CD4-positive, alpha-beta T cell (primary cell): ENCODE results near the gene TIMM22. TPM values are rescaled to one million over a fixed set of nuclear protein-coding genes. Genes with fewer than 3 reads are reported as not detected.
"Not testable (repeated sequence)": the region's sequence is repeated elsewhere in the genome, so short reads cannot be mapped to it uniquely, and the experiment has no call there.

Experiments
- ATAC-seq: fragments of 200-7000 bp; cut with Tn5 transposase; one replicate; pipeline ENCODE4 v1.10.0; 2022; ENCODE audit warnings: mild to moderate bottlenecking; ENCODE audit not compliant: poor library complexity
- CTCF ChIA-PET: fragments of 350-600 bp; sonication (Branson Sonifier 250); formaldehyde crosslinking; loops from one replicate; lab custom pipeline; 2021; ENCODE audit warnings: antibody characterized with exemption, inconsistent platforms; lab: Charles Lee
- POLR2A ChIA-PET: fragments of 350-600 bp; sonication (Branson Sonifier 250); formaldehyde crosslinking; loops from one replicate; lab custom pipeline; 2021; ENCODE audit warnings: antibody characterized with exemption, inconsistent platforms; lab: Charles Lee
- DNase-seq, 14 experiments: peaks; one replicate each; pipeline ENCODE4 v3.0.0-alpha.2; 2013 to 2020; ENCODE audit warnings: mixed read lengths in 2 of 14
- H3K27ac ChIP-seq, 2 donors: one replicate each; pipeline versions ENCODE4 v1.5.1 to v1.7.0; 2013; ENCODE audit warnings: low read length in 2 of 2, low read depth in 1 of 2, mild to moderate bottlenecking in 1 of 2
- H3K27me3 ChIP-seq, 2 experiments: 1 replicate in 1 of 2; 2 replicates in 1 of 2; pipeline versions ENCODE4 v1.6.1 to v1.7.0; 2013; ENCODE audit warnings: low read length in 2 of 2, control low read depth in 1 of 2, mild to moderate bottlenecking in 1 of 2, moderate library complexity in 1 of 2; ENCODE audit not compliant: insufficient read depth in 2 of 2, control insufficient read depth in 1 of 2
- H3K36me3 ChIP-seq: one replicate; pipeline ENCODE4 v1.6.1; 2013; ENCODE audit warnings: low read length, control low read depth; ENCODE audit not compliant: insufficient read depth
- H3K4me1 ChIP-seq: one replicate; pipeline ENCODE4 v1.6.1; 2013; ENCODE audit warnings: low read length, control low read depth; ENCODE audit not compliant: insufficient read depth
- H3K4me3 ChIP-seq: one replicate; pipeline ENCODE4 v1.5.1; 2013; ENCODE audit warnings: mild to moderate bottlenecking, low read length, moderate library complexity
- H3K9me3 ChIP-seq, 2 experiments: 1 replicate in 1 of 2; 2 replicates in 1 of 2; pipeline versions ENCODE4 v1.6.1 to v1.7.0; 2013; ENCODE audit warnings: low read length in 2 of 2, mild to moderate bottlenecking in 2 of 2, control low read depth in 1 of 2, moderate library complexity in 1 of 2; ENCODE audit not compliant: control insufficient read depth in 1 of 2, insufficient read depth in 1 of 2
- H3K27ac Mint-ChIP-seq: one replicate; pipeline ENCODE4 v1.8.0; 2020; ENCODE audit warnings: mixed read lengths
- H3K27me3 Mint-ChIP-seq: one replicate; pipeline ENCODE4 v1.8.0; 2021; ENCODE audit warnings: mixed read lengths
- H3K36me3 Mint-ChIP-seq: one replicate; pipeline ENCODE4 v1.8.0; 2021; ENCODE audit warnings: low read depth, mixed read lengths
- H3K4me1 Mint-ChIP-seq: one replicate; pipeline ENCODE4 v1.8.0; 2021; ENCODE audit warnings: low read depth, mixed read lengths
- H3K4me3 Mint-ChIP-seq: one replicate; pipeline ENCODE4 v1.8.0; 2020; ENCODE audit warnings: mild to moderate bottlenecking, mixed read lengths
- H3K9me3 Mint-ChIP-seq: one replicate; pipeline ENCODE4 v1.8.0; 2020; ENCODE audit warnings: mixed read lengths
- intact Hi-C, 2 experiments: fragments of 100-400 bp; cut with DNase I in 1 of 2; cut with micrococcal nuclease in 1 of 2; formaldehyde crosslinking; loops; one replicate each; pipeline versions ENCODE4 v1.15.1 to v1.9.0; 2023 to 2025; cut with DNase I, micrococcal nuclease
- total RNA-seq, 174 experiments: library from RNA in 2 of 174; stranded (reverse) in 2 of 174; gene quantifications; one replicate each; pipeline ENCODE4 v1.2.3 and lab custom pipeline; 2021 to 2026
- TF ChIP-seq, protein P1 (sequence below): fragments of 200-600 bp; IDR thresholded peaks from one replicate; pipeline ENCODE4 v1.8.0; 2022; ENCODE audit warnings: antibody characterized with exemption, mild to moderate bottlenecking

TIMM22 gene
- total RNA-seq, 2 experiments from 2014 or later: 10.2 to 10.9 TPM

GRCh38 chr17:1042486-1042885, 45.6 kb downstream of the TIMM22 start:
- TF ChIP-seq, protein P1, sequence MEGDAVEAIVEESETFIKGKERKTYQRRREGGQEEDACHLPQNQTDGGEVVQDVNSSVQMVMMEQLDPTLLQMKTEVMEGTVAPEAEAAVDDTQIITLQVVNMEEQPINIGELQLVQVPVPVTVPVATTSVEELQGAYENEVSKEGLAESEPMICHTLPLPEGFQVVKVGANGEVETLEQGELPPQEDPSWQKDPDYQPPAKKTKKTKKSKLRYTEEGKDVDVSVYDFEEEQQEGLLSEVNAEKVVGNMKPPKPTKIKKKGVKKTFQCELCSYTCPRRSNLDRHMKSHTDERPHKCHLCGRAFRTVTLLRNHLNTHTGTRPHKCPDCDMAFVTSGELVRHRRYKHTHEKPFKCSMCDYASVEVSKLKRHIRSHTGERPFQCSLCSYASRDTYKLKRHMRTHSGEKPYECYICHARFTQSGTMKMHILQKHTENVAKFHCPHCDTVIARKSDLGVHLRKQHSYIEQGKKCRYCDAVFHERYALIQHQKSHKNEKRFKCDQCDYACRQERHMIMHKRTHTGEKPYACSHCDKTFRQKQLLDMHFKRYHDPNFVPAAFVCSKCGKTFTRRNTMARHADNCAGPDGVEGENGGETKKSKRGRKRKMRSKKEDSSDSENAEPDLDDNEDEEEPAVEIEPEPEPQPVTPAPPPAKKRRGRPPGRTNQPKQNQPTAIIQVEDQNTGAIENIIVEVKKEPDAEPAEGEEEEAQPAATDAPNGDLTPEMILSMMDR: no peak
- ATAC-seq: no peak
- POLR2A ChIA-PET: no interaction called here
- no peak for DNase-seq
- Mint-ChIP-seq H3K9me3 (no peaks in the 10 kb centered on the region), H3K4me3 (no peak overlapping the region), H3K27me3 (no peaks in the 10 kb centered on the region), H3K36me3 (peaks cover 29% of the 10 kb centered on the region), H3K27ac (no peak overlapping the region), H3K4me1 (no peaks in the 10 kb centered on the region)
- Histone ChIP-seq H3K9me3 (no peaks in the 10 kb centered on the region), H3K4me1 (peaks cover 5% of the 10 kb centered on the region), H3K36me3 (peaks cover 35% of the 10 kb centered on the region), H3K27me3 (no peaks in the 10 kb centered on the region), H3K4me3 (no peak overlapping the region), H3K27ac (no peak overlapping the region)
- CTCF ChIA-PET: no interaction called here
- intact Hi-C loops: no loop called here

DNA sequence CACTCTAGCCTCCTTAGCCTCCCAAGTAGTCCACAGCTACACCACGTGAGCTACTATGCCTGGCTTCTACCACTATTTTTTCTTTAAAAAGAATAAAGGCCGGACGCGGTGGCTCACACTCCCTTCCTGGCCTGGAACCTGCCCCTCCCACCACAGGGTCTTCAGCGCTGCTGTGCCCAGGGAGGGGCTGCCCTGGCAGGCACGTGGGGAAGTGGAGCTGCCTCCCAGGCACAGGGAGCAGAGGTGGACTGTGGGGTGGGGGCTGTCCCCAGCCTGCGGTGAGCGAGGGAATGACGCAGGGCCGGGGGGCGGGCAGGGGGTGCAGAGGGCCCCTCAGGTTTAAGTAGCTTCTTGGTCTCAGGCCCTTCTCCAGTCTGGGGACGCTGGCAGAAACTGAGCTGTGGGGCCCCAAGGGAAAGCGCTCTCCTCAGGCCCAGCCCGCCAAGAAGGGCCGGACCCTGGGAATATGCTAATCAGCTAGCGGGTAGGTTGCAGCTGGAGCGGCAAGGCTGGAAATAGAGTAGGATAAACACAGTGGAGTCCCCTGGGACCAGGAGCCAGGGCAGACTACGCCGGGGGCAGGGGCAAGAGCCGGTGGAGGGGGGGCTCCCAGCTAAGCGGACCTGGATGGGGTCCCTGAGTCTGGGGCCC, 46.8 kb downstream of the TIMM22 start:
- H3K4me3 Mint-ChIP-seq: no peak overlapping the region
- intact Hi-C loops: no loop called here
- H3K36me3 ChIP-seq: peaks cover 39% of the 10 kb centered on the region
- H3K27me3 ChIP-seq: no peaks in the 10 kb centered on the region
- H3K9me3 ChIP-seq: no peaks in the 10 kb centered on the region
- no peak for DNase-seq
- H3K9me3 Mint-ChIP-seq: no peaks in the 10 kb centered on the region
- peaks cover 35% of the 10 kb centered on the region for H3K36me3 Mint-ChIP-seq
- H3K27ac ChIP-seq: no peak overlapping the region
- no peaks in the 10 kb centered on the region for H3K27me3 Mint-ChIP-seq
- H3K4me1 Mint-ChIP-seq: no peaks in the 10 kb centered on the region
- ChIA-PET POLR2A (no interaction called here), CTCF (no interaction called here)
- H3K4me1 ChIP-seq: peaks cover 5% of the 10 kb centered on the region
- no peak for ATAC-seq
- no peak overlapping the region for H3K27ac Mint-ChIP-seq
- TF ChIP-seq, protein P1: no peak
- no peak overlapping the region for H3K4me3 ChIP-seq

DNA sequence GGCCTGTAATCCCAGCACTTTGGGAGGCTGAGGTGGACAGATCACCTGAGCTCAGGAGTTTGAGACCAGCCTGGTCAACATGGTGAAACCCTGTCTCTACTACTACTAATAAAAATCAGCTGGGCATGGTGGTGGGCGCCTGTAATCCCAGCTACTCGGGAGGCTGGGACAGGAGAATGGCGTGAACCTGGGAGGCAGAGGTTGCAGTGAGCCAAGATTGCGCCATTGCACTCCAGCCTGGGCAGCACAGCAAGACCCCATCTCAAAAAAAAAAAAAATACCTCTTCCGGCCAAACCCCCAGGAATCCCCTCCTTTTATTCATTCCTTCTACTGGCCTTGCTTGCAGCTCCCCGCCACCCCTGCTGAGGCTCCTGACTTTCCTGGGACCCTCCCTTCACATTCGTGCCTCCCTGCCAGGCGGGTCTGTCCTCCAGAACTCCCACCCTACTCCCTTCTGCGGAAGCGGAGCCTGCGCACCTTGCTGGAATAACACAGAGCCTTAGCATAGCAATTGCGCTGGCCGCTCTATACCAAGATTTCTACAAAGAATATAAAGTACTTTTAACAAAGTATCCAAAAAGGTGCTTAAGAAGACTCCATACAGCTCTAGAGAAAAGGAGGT, 47.6 kb downstream of the TIMM22 start:
- POLR2A ChIA-PET, intact Hi-C loops, CTCF ChIA-PET, H3K27ac Mint-ChIP-seq, H3K27ac ChIP-seq, ATAC-seq, DNase-seq, H3K9me3 Mint-ChIP-seq, H3K4me1 ChIP-seq, H3K4me3 Mint-ChIP-seq, H3K4me1 Mint-ChIP-seq, H3K4me3 ChIP-seq, H3K27me3 Mint-ChIP-seq, H3K9me3 ChIP-seq, H3K27me3 ChIP-seq: not testable (repeated sequence)
- peaks cover 39% of the 10 kb centered on the region for H3K36me3 ChIP-seq
- H3K36me3 Mint-ChIP-seq: peaks cover 42% of the 10 kb centered on the region
